NCI-H774 (cell line): Measurements from ENCODE around the gene LMAN1L.

Experiments
- DNase-seq: peaks from one replicate; lab custom pipeline; 2025; lab: John Stamatoyannopoulos, UW

Gene LMAN1L

DNA sequence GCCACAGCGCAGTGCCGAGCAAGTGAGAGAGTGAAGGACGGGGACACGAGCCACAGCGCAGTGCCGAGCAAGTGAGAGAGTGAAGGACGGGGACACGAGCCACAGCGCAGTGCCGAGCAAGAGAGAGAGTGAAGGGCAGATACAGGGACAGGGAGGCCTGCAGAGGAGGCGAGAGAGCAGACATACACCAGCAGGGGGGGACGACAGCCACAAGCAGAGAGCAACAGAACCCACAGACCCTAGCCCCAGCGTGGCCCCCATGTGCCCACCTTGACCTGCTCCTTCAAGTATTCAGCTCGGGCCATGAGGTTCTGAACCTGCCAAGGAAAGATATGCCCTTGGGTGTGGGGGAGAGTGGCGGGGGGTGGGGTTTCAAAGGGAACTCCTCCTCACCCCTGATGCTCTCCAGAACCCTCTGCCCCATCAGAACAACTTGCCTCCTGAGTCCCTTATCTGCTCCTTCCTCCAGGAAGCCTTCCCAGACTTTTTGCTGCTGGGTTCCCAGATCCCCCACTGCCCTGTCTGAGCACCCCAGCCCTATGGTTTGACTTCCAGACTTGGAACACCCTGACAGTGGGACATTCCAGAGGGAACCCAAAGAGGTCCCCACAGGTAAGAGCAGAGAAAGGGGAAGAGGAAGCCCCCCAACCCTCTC, 25.0 kb downstream of the LMAN1L start:
- DNase-seq: no peak

DNA sequence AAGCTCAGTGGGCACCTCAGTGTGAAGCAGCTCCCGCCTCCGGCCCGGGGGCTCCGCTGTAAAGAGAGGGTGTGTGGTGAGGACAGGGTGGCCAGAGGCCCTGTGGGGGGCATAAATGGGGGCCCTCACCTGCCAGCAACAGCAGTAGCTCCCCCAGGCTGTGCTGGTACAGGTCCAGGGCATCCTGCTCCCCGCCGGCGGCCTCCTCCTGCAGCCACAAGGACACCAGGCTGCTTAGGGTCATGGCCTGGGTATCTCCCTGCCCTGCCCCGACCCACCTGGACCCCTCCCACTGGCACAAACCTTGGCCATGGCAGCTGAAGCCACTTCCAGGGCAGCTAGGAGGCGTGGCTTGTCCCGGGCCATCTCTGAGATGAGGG, 25.5 kb downstream of the LMAN1L start:
- no peak for DNase-seq

DNA sequence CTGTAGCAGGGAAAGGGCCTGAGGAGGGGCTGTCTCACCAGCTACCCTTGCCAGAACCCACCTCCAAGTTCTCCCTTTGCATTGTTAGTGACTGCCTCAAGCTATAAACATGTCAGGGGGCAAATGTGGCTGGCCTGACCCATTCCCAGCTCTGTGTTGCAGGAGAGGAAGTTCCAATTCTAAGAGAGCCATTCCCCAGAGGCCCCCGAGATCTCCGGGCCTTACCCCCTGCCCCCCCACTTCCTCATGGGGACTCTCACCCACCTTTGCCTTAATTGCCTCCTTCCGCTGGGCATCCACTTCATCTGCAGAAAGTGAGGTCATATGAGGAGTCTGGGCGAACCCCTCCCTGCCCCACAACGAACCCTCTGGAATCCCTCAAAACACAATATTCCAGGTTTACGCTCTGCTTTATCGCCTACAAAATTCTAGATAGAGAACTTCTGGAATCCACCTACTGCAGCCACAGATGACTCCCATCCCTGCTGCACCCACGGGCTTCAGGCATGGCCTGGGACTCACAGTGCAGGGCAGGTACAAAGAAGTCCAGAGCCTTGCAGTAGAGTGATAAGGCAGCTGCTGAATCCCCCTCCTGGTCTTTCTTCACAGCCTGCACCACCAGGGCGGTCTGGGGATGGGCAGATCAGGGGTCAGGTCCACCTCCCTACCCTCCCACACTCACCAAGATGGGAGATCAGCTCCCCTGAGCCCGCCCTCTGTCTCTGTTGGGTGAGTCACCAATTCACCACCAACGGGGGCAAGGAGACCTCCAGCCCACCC, 26.3 kb downstream of the LMAN1L start:
- no peak for DNase-seq

DNA sequence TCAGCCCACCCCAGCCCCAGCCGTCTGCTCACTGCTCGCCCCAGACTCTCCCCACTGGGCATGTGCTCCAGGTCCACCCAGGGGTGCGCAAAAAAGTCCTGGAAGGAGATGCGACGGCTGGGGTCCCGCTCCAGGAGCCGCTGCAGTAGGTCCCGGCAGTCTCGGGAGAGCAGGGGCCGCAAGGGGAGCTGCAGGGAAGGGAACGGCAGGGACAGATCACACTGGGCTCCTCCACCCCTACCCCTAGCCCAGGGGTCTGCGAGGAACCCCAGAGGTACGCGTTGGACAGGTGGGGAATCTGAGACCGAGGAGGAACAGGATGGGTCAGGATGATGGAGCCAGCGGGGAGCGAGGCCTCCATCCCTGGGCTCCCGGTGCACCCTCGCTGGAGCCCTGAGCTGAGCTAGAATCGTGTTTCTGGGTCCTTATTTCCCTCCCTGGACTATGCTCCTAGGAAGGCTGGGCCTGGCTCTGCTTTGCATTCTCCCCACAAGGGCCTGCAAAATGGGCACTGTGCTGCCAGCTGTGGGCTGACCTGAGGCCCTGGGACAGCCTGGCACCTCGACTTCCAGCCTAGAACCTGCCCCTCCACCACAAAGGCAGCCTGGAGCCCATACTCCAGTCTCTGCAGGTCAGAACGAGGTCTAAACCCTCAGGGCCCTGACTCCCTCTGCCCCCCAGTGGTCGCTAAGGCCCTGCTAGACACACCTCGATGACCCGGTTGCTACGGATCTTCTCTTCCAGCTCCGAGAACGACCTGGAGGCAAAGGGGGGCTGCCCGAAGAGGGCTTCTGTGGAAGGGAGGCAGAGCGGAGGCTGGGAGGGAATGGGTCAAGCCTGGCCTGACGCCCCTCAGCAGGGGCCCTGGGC, 27.1 kb downstream of the LMAN1L start:
- no peak for DNase-seq

GRCh38 chr15:74840851-74841775, 28.5 kb downstream of the LMAN1L start:
- DNase-seq: no peak

- DNase-seq: no peak
Measured at GRCh38 chr15:74841891-74842373, 29.3 kb downstream of the LMAN1L start.

DNA sequence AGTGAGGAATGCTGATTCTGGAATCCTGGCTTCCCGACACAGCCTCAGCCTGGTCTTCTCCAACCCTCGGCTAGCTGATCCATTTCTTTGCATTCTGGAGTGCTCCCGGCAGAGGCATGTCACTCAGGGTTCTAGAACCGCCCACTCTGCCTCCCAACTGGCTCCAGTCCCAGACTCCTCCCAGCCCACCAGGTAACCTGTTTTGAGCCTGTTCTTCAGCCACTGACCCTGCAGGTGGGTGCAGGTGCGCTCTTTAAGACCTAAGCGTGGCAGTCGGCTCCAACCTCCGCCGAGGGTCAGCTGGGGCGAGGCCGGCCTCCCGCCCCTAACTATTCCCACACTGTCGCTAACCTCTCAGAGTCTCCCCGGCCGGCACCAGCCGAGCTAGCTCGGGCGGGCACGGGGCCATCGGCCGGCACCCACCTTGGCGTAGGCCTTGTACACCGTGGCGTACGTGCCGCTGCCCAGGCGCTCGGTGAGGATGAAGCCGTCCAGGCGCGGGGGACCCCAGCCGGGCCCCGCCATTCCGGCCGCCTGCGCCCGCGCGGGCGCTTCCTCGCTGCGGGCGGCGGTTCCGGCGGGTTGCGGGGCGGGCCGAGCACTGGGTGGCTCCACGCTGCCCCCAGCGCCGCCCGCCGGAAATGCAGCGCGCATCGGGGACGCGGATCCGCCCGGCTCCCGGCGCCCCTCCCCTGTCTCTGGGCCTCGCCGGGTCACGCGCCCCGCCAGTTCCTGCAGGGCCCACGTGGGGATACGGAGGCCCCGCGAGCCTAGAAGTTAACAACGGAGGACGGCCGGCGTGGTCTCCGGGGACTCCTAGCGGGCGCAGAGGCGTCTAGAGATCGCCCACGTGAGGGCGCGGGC, 30.2 kb downstream of the LMAN1L start, which contains the start of gene ULK3:
Gene ULK3, minus strand, starts transcription at position 576 of the 864 bp plus-strand sequence. Its CDS starts 51 bp downstream, at position 525.
- peak; percentile 80 for DNase-seq

DNA sequence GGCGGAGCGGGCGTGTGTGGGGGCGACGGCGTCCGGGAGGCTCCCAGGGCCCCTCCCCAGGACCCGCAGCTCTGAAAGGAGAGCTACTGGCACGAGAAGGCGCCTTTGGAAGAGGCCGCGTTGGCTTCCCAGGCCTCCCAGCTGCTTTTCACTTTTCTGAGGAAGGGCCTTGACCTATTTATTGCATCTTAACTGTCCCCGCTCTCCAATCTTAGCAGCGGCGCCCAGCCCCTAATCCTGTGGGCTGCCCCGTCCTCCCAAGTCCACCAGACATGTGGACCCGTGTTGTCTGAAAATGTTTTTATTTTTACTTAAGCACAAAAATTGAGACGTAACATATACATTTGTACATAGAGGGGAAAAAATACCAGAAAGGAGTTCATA, 30.8 kb downstream of the LMAN1L start:
- no peak for DNase-seq

DNA sequence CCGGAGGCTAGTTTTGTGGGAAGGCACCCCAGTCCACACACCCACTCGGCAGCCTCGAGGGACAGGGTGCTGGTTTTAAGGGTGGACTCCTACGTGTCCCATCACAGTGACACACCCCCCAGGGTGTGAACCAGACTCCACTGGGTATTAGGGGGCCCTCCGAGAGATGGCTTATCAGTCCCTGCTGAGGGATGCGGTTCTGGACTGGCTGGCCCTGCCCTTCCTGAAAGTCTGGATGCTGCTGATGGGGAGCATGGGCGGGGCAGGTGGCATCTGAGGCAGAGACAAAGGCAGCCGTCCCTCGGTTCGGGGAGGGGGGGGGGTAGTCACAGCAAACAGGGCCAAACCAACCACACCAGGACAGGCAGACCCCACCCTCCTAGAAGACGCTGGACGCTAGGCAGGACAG, 31.3 kb downstream of the LMAN1L start:
- no peak for DNase-seq

GRCh38 chr15:74844319-74845207, 31.9 kb downstream of the LMAN1L start:
- DNase-seq: no peak

DNA sequence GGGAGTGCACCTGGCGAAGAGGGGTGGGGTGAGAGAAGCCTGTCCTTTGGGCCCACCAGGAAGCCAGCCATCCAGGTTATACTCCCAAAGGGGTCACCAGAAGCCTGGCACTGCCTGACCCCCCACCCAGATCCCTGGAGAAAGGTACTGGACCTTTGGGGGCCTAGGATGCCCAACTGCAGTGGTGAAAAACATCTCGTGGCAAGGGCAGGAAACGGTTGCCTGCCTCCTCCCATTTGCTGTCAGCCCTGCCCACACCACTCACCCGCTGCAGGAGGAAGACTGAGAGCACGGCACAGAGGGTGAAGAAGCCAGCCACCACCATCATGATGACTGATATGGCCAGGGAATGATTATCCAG, 32.6 kb downstream of the LMAN1L start:
- no peak for DNase-seq

GRCh38 chr15:74845581-74845980, 32.9 kb downstream of the LMAN1L start:
- DNase-seq: no peak

DNA sequence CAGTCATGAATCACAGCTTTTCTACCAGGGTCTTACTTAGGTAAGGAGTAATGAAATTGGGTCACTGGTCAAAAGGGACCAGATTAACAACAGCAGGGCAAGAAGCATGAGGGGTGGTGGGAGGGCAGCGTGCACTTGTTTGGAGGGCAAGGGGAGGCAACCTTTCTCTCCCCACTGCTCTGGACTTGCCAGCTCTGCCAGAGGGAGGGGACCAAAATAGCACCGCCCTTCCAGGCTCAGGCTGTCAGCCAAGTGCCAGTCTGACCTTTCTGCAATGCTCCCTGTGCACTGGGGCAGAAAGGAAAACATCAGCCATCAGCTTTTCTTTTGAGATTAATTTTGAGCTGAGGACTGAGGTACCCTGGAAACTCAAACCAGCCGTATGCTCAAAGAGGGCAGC, 34.8 kb downstream of the LMAN1L start:
- no peak for DNase-seq

- DNase-seq: no peak
Measured at GRCh38 chr15:74850393-74850792, 37.8 kb downstream of the LMAN1L start.

DNA sequence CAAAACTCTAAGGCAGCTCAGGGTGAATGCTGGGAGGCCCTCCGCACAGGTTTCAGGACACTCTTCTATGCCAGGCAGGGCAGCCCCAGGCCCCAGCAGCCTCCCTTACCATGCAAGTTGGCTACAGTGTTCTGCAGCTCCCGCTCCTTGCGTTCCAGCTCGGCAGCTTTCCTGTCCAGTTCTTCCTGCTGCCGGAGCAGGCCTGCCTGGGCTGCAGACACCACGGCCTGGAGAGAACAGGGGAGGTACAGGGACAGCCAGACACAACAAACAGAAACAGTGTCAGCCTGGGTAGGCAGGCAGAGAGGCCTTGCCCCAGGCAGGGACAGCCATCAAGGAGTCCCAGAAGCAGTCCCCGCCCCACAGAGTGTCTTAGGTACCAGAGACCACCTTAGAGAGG, 39.3 kb downstream of the LMAN1L start:
- no peak for DNase-seq

GRCh38 chr15:74854453-74855022, 41.9 kb downstream of the LMAN1L start:
- DNase-seq: no peak

DNA sequence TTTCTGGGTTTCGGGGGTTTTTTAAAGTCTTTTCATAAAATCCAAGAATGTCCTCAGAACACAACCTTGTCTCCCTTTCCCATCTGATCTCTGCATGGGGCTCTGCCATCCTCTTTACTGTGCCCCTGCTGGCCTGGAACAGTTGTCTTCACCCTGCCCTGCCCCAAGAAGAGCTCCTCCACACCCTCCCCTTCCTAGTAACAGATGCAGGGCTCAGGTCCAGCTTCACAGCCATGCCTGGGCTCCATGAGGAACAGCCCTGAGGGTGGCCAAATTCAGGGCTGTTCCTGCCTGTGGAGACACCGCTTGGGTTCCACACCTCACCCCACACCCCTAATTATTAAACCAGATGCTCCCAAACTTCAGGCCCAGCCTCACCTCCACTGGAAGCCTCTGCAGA, 43.2 kb downstream of the LMAN1L start:
- no peak for DNase-seq

DNA sequence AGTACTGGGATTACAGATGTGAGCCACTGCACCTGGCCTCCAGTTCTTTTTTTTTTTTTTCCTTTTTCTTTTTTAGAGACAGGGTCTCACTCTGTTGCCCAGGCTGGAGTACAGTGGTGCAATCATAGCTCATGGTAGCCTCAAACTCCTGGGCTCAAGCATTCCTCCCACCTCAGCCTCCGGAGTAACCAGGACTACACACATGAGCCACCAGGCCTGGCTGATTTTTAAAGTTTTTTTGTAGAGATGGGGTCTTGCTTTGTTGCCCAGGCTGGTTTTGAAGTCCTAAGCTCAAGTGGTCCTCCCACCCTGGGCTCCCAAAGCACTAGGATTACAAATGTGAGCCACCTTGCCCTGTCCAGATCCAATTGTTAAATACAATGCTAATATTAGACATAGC, 43.9 kb downstream of the LMAN1L start:
- DNase-seq: no peak

GRCh38 chr15:74857082-74857655, 44.5 kb downstream of the LMAN1L start:
- no peak for DNase-seq
